Measurements from ENCODE around the gene LRTM2. TPM values are rescaled to one million over a fixed set of nuclear protein-coding genes. Genes with fewer than 3 reads are reported as not detected.

LRTM2 gene
- total RNA-seq, 2 donors from 2014 or later: not detected

DNA sequence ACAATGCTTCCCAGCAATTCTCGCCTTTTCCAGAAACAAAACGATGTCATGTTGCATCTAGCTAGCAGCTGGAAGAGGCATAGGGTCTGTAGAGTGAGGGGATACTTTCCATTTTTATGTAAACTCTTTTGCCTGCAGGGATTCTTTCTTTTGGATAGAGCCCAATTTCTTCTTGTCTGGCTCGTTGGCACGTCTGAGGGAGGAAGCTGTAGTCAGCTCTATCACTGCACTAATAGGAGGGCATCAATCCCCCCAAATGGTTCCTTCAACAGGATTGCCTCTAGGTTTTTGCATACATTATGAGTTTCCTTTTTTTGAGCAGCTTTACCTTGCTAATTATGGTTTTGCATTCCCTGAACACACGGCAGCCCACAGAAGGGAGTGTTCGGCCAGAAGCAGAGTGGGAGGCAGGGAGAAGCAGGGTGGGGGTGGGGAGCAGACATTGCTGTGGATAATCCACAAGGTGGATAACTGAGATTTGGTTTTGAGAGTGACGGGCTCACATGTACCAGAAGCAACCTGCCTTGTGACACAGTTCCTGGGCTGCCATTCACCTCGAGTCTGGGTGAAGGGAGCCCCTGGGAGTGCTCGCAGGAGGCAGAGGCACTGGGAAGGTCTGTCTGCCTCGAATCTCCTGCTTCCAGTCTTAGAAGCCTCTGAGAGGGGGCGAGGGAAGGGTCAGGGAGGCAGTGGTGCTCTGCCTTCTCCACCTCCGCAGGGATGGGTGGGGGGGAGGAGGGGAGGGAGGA lies 24.5 kb downstream of the LRTM2 start:
- H3K4me1 ChIP-seq: no peaks in the 10 kb centered on the region
- no peak overlapping the region for H3K4me3 ChIP-seq
- H3K9me3 ChIP-seq: no peaks in the 10 kb centered on the region
- no peaks in the 10 kb centered on the region for H3K27me3 ChIP-seq
- no peak for DNase-seq
- H3K27ac ChIP-seq: no peak overlapping the region
- no peak overlapping the region for H3K9ac ChIP-seq (ENCODE audit: low read depth in 2 of 2, low read length in 2 of 2)
- intact Hi-C loops (cut with DNase I): no loop called here
- TF ChIP-seq CTCF (IDR thresholded peaks at IDR 0.05): no peak
- no peaks in the 10 kb centered on the region for H3K36me3 ChIP-seq

DNA sequence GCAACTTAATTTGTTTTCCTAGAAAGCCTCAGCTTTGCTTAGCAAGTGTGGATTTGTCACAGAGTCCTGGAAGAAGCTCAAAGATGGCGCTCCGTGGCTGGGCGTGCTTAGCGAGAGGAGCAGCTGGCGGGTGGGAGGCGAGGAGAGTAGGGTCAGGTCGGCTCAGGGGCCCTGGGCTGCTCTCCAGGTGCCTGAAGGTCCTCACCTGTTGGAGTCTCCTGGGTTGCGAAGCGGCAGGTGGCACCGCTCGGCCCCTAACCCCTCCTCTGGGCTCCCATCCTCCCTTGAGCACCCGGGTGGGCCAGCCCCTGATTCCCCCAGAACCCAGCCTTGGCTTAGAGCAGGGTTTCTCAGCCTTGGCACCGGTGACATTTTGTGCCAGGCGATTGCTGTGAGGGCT lies 25.1 kb downstream of the LRTM2 start:
- intact Hi-C loops (cut with DNase I): no loop called here
- H3K27ac ChIP-seq: no peak overlapping the region
- H3K4me3 ChIP-seq: no peak overlapping the region
- H3K27me3 ChIP-seq: no peaks in the 10 kb centered on the region
- H3K36me3 ChIP-seq: no peaks in the 10 kb centered on the region
- no peak for TF ChIP-seq CTCF (IDR thresholded peaks at IDR 0.05)
- no peaks in the 10 kb centered on the region for H3K4me1 ChIP-seq
- no peaks in the 10 kb centered on the region for H3K9me3 ChIP-seq
- DNase-seq: no peak
- no peak overlapping the region for H3K9ac ChIP-seq (ENCODE audit: low read depth in 2 of 2, low read length in 2 of 2)

GRCh38 chr12:1845886-1846285 lies 25.5 kb downstream of the LRTM2 start:
- H3K36me3 ChIP-seq: no peaks in the 10 kb centered on the region
- intact Hi-C loops (cut with DNase I): no loop called here
- H3K9me3 ChIP-seq: no peaks in the 10 kb centered on the region
- H3K9ac ChIP-seq (ENCODE audit: low read depth in 2 of 2, low read length in 2 of 2): no peak overlapping the region
- no peak overlapping the region for H3K27ac ChIP-seq
- no peak for TF ChIP-seq CTCF (IDR thresholded peaks at IDR 0.05)
- DNase-seq: no peak
- no peak overlapping the region for H3K4me3 ChIP-seq
- H3K27me3 ChIP-seq: no peaks in the 10 kb centered on the region
- H3K4me1 ChIP-seq: no peaks in the 10 kb centered on the region

- Histone ChIP-seq H3K27ac (no peak overlapping the region), H3K36me3 (no peaks in the 10 kb centered on the region), H3K27me3 (no peaks in the 10 kb centered on the region), H3K9ac (ENCODE audit: low read depth in 2 of 2, low read length in 2 of 2) (no peak overlapping the region), H3K9me3 (no peaks in the 10 kb centered on the region), H3K4me3 (no peak overlapping the region), H3K4me1 (no peaks in the 10 kb centered on the region)
- intact Hi-C loops (cut with DNase I): no loop called here
- no peak for DNase-seq
- no peak for TF ChIP-seq CTCF (IDR thresholded peaks at IDR 0.05)
These were observed 26.3 kb downstream of the LRTM2 start for GRCh38 chr12:1846421-1847405.

GRCh38 chr12:1847411-1847810 lies 27.0 kb downstream of the LRTM2 start:
- Histone ChIP-seq H3K4me1 (no peaks in the 10 kb centered on the region), H3K36me3 (no peaks in the 10 kb centered on the region), H3K9ac (ENCODE audit: low read depth in 2 of 2, low read length in 2 of 2) (no peak overlapping the region), H3K4me3 (no peak overlapping the region), H3K27ac (no peak overlapping the region), H3K27me3 (no peaks in the 10 kb centered on the region), H3K9me3 (no peaks in the 10 kb centered on the region)
- DNase-seq: no peak
- intact Hi-C loops (cut with DNase I): no loop called here
- no peak for TF ChIP-seq CTCF (IDR thresholded peaks at IDR 0.05)

All from colonic mucosa (tissue), 4 donors.